Left ventricle myocardium inferior (tissue), 1 donor: ENCODE data around the gene NFXL1. TPM values are rescaled to one million over a fixed set of nuclear protein-coding genes. Genes with fewer than 3 reads are reported as not detected.
"Not testable (repeated sequence)": the region's sequence is repeated elsewhere in the genome, so short reads cannot be mapped to it uniquely, and the experiment has no call there.

ENCODE experiments used
- DNase-seq: peaks from one replicate; pipeline ENCODE4 v3.0.0-alpha.2; 2020
- H3K27ac ChIP-seq: fragments of 200-600 bp; replicated peaks from 2 replicates; pipeline ENCODE4 v1.8.0; 2021
- H3K27me3 ChIP-seq: fragments of 200-600 bp; 2 replicates; pipeline ENCODE4 v1.8.0; 2021; ENCODE audit warnings: low read depth
- H3K36me3 ChIP-seq: fragments of 200-600 bp; 2 replicates; pipeline ENCODE4 v1.8.0; 2021
- H3K4me1 ChIP-seq: fragments of 200-600 bp; 2 replicates; pipeline ENCODE4 v1.8.0; 2021
- H3K4me3 ChIP-seq: fragments of 200-600 bp; 2 replicates; pipeline ENCODE4 v1.8.0; 2021; ENCODE audit warnings: mild to moderate bottlenecking, moderate library complexity
- H3K9me3 ChIP-seq: fragments of 200-600 bp; replicated peaks from 2 replicates; pipeline ENCODE4 v1.8.0; 2021
- intact Hi-C: fragments of 100-400 bp; cut with micrococcal nuclease; formaldehyde crosslinking; loops from one replicate; pipeline ENCODE4 v1.11.0; 2022
- total RNA-seq: library from RNA; stranded (reverse); fragmentation: NEBNext Ultra II Directional; extraction: Animal tissue kit (Norgen Biotek cat#: 25700); gene quantifications from one replicate; pipeline ENCODE4 v1.2.1, GENCODE V29; 2021
- TF ChIP-seq, protein P1 (sequence below): fragments of 200-600 bp; IDR thresholded peaks from 2 replicates; pipeline ENCODE4 v1.8.0; 2021; ENCODE audit warnings: antibody characterized with exemption, mild to moderate bottlenecking, borderline replicate concordance
- donor health status: DM: no; HTN: yes; CAD: no; lungs with severe emphysema.

The NFXL1 gene
- total RNA-seq, 1 donor from 2014 or later: 4.8 TPM

GRCh38 chr4:47926667-47927258, 12.4 kb upstream of the NFXL1 start:
- Histone ChIP-seq H3K4me3 (peak overlapping the region; percentile 30), H3K36me3 (no peaks in the 10 kb centered on the region), H3K27ac (no peak overlapping the region), H3K9me3 (no peaks in the 10 kb centered on the region), H3K4me1 (peaks cover 4% of the 10 kb centered on the region), H3K27me3 (peaks cover 29% of the 10 kb centered on the region)
- no peak for DNase-seq
- intact Hi-C loops: no loop called here
- TF ChIP-seq, protein P1, sequence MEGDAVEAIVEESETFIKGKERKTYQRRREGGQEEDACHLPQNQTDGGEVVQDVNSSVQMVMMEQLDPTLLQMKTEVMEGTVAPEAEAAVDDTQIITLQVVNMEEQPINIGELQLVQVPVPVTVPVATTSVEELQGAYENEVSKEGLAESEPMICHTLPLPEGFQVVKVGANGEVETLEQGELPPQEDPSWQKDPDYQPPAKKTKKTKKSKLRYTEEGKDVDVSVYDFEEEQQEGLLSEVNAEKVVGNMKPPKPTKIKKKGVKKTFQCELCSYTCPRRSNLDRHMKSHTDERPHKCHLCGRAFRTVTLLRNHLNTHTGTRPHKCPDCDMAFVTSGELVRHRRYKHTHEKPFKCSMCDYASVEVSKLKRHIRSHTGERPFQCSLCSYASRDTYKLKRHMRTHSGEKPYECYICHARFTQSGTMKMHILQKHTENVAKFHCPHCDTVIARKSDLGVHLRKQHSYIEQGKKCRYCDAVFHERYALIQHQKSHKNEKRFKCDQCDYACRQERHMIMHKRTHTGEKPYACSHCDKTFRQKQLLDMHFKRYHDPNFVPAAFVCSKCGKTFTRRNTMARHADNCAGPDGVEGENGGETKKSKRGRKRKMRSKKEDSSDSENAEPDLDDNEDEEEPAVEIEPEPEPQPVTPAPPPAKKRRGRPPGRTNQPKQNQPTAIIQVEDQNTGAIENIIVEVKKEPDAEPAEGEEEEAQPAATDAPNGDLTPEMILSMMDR: peak; percentile 69

GRCh38 chr4:47923261-47923608, 8.9 kb upstream of the NFXL1 start:
- peaks cover 30% of the 10 kb centered on the region for H3K27me3 ChIP-seq
- H3K27ac ChIP-seq, H3K36me3 ChIP-seq, intact Hi-C loops, DNase-seq, H3K9me3 ChIP-seq, H3K4me3 ChIP-seq, H3K4me1 ChIP-seq: not testable (repeated sequence)

DNA sequence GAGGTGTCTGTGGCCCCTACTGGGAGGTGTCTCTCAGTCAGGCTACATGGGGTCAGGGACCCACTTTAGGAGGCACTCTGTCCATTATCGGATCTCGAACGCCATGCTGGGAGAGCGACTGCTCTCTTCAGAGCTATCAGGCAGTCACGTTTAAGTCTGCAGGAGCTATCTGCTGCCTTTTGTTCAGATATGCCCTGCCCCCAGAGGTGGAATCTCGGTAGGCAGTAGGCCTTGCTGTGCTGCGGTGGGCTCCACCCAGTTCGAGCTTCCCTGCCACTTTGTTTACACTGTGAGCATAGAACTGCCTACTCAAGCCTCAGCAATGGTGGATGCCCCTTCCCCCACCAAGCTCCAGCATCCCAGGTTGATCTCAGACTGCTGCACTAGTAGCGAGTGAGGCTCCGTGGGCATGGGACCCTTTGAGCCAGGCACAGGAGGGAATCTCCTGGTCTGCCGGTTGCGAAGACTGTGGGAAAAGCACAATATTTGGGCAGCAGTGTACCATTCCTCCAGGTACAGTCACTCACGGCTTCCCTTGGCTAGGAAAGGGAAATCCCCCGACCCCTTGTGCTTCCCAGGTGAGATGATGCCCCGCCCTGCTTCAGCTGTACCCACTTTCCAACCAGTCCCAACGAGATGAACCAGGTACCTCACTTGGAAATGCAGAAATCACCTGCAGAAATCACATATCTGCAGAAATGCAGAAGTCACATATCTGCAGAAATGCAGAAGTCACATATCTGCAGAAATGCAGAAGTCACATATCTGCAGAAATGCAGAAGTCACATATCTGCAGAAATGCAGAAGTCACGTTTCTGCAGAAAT, 8.3 kb upstream of the NFXL1 start:
- intact Hi-C loops, H3K36me3 ChIP-seq, H3K4me3 ChIP-seq, DNase-seq, H3K9me3 ChIP-seq, H3K27ac ChIP-seq, H3K4me1 ChIP-seq: not testable (repeated sequence)
- H3K27me3 ChIP-seq: peaks cover 30% of the 10 kb centered on the region

DNA sequence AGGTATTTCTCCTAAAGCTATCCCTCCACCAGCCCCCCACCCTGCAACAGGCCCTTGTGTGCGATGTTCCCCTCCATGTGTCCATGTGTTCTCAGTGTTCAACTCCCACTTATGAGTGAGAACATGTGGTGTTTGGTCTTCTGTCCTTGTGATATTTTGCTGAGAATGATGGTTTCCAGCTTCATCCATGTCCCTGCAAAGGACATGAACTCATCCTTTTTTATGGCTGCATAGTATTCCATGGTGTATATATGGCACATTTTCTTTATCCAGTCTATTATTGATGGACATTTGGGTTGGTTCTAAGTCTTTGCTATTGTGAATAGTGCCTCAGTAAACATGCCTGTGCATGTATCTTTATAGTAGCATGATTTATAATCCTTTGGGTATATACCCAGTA, 2.8 kb upstream of the NFXL1 start:
- intact Hi-C loops, DNase-seq, H3K27ac ChIP-seq: not testable (repeated sequence)

GRCh38 chr4:47915378-47915777, 995 bp upstream of the NFXL1 start:
- TF ChIP-seq, protein P1: no peak
- no peak for DNase-seq
- H3K27ac ChIP-seq: no peak overlapping the region
- H3K4me1 ChIP-seq: peaks cover 21% of the 10 kb centered on the region
- no peak overlapping the region for H3K4me3 ChIP-seq
- no peaks in the 10 kb centered on the region for H3K27me3 ChIP-seq
- intact Hi-C loops: no loop called here
- peaks cover 13% of the 10 kb centered on the region for H3K36me3 ChIP-seq
- peaks cover 9% of the 10 kb centered on the region for H3K9me3 ChIP-seq

More for the DNA sequence above, 2.8 kb upstream of the NFXL1 start:
- H3K4me1 ChIP-seq: peaks cover 21% of the 10 kb centered on the region
- H3K4me3 ChIP-seq, H3K36me3 ChIP-seq, H3K9me3 ChIP-seq, H3K27me3 ChIP-seq: not testable (repeated sequence)

- H3K27me3 ChIP-seq: no peaks in the 10 kb centered on the region
- peaks cover 9% of the 10 kb centered on the region for H3K9me3 ChIP-seq
- H3K27ac ChIP-seq: peak overlapping the region; percentile 31
- H3K4me1 ChIP-seq: peaks cover 21% of the 10 kb centered on the region
- H3K36me3 ChIP-seq: peaks cover 18% of the 10 kb centered on the region
- TF ChIP-seq, protein P1: no peak
- no peak for DNase-seq
- peak overlapping the region; percentile 91 for H3K4me3 ChIP-seq
- intact Hi-C loops: no loop called here
Measured at GRCh38 chr4:47914926-47915237, 499 bp upstream of the NFXL1 start.

GRCh38 chr4:47913861-47914219, 543 bp downstream of the NFXL1 start:
- Histone ChIP-seq H3K27me3 (no peaks in the 10 kb centered on the region), H3K4me1 (peaks cover 21% of the 10 kb centered on the region), H3K9me3 (peaks cover 9% of the 10 kb centered on the region), H3K27ac (peak overlapping the region; percentile 89), H3K4me3 (peak overlapping the region; percentile 91), H3K36me3 (peaks cover 20% of the 10 kb centered on the region)
- TF ChIP-seq, protein P1: peak; percentile 10
- peak; percentile 27 for DNase-seq
- intact Hi-C loops: no loop called here
